Lower leg skin (tissue), 4 donors: ENCODE measurements around the gene ZBTB4. TPM values are rescaled to one million over a fixed set of nuclear protein-coding genes. Genes with fewer than 3 reads are reported as not detected.

Experiments
- DNase-seq, 2 donors: peaks; one replicate each; pipeline ENCODE4 v3.0.0-alpha.2; 2019; ENCODE audit warnings: low spot score in 2 of 2
- H3K4me3 ChIP-seq: fragments of 200-600 bp; sonication (generic); 2 replicates; pipeline ENCODE4 v1.5.1; 2017; ENCODE audit warnings: mild to moderate bottlenecking, low read depth; ENCODE audit not compliant: poor library complexity, severe bottlenecking
- POLR2A ChIP-seq, 2 donors: fragments of 450-650 bp; IDR thresholded peaks; one replicate each; pipeline ENCODE4 v1.6.1; 2016 to 2017; ENCODE audit warnings: antibody characterized with exemption in 2 of 2, mild to moderate bottlenecking in 1 of 2, moderate library complexity in 1 of 2
- WGBS, 2 donors: methylation state at CpG; one replicate each; pipeline ENCODE4 v1.1.5; 2018; 5-methylcytosine and 5-hydroxymethylcytosine counted together
- intact Hi-C: fragments of 100-400 bp; cut with DNase I; formaldehyde crosslinking; loops from one replicate; pipeline ENCODE4 v1.15.0; 2023; ENCODE audit warnings: low total_unique reads
- total RNA-seq, 4 donors: library from RNA; depleted of rRNA; stranded (reverse); fragments of >200 nt; gene quantifications; one replicate each; pipeline ENCODE4 v1.1.0, GENCODE V29; 2016
- TF ChIP-seq, protein P1 (sequence below), 3 donors: fragments of 450-650 bp; IDR thresholded peaks; one replicate each; pipeline ENCODE4 v1.5.1; 2016; ENCODE audit warnings: antibody characterized with exemption in 3 of 3, mild to moderate bottlenecking in 3 of 3, moderate library complexity in 2 of 3

The ZBTB4 gene, protein sequence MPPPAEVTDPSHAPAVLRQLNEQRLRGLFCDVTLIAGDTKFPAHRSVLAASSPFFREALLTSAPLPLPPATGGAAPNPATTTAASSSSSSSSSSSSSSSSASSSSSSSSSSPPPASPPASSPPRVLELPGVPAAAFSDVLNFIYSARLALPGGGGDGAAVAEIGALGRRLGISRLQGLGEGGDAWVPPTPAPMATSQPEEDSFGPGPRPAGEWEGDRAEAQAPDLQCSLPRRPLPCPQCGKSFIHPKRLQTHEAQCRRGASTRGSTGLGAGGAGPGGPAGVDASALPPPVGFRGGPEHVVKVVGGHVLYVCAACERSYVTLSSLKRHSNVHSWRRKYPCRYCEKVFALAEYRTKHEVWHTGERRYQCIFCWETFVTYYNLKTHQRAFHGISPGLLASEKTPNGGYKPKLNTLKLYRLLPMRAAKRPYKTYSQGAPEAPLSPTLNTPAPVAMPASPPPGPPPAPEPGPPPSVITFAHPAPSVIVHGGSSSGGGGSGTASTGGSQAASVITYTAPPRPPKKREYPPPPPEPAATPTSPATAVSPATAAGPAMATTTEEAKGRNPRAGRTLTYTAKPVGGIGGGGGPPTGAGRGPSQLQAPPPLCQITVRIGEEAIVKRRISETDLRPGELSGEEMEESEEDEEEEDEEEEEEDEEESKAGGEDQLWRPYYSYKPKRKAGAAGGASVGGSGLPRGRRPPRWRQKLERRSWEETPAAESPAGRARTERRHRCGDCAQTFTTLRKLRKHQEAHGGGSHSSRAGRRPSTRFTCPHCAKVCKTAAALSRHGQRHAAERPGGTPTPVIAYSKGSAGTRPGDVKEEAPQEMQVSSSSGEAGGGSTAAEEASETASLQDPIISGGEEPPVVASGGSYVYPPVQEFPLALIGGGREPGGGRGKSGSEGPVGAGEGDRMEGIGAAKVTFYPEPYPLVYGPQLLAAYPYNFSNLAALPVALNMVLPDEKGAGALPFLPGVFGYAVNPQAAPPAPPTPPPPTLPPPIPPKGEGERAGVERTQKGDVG
- 10 to 100 TPM; 40.4 to 52.3 (median 47.7) TPM for total RNA-seq

DNA sequence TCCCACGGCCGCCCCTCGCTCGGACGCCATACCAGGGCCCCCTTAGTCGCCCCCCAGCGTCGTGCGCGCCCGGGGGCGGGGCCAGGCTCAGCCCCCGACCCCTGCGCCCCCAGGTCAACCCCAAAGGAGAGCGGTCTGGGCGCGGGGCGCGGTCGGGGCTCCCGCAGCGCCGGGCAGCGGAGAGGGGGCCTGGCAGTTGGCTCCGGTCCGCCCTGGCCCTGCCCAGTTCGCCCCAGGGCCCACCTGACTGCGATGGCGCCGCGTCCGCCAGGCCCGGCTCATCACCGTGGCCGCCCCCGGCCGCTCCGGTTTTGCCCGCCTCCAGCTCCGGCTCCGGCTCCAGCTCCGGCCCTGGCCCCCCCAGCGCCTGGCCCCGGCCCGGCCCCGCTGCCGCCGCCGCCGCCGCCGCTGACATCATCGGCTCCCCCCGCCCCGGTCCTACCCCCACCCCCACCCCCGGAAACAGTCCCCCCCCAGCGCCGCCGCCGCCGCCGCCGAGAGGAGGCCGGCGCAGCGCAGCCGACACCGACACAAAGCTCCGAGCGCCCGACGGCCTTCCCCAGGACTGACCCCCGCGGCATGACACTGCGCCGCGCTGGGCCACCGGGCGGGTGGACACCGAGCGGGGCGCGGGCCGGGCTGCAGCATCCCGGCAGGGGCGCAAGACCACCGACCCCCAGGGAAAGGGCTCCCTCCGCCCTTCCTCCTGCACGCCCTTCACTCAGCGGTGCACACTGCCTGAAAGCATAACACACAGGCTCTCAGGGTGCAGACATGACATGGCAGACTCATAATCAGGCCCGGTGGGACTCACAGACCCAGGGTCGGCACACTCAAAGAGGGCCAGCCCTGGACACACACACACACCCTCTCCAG, at the start of gene ZBTB4:
Gene ZBTB4, minus strand, starts transcription at position 419 of the 876 bp plus-strand sequence. CDS start 12,830 bp downstream, outside the sequence.
- peak within 1 kb of the TSS; percentile 87 for H3K4me3 ChIP-seq
- intact Hi-C loops = no loop called here
- peak in 1 of 2 donors; percentile 0 for TF ChIP-seq POLR2A (IDR thresholded peaks at IDR 0.05)
- TF ChIP-seq, protein P1, sequence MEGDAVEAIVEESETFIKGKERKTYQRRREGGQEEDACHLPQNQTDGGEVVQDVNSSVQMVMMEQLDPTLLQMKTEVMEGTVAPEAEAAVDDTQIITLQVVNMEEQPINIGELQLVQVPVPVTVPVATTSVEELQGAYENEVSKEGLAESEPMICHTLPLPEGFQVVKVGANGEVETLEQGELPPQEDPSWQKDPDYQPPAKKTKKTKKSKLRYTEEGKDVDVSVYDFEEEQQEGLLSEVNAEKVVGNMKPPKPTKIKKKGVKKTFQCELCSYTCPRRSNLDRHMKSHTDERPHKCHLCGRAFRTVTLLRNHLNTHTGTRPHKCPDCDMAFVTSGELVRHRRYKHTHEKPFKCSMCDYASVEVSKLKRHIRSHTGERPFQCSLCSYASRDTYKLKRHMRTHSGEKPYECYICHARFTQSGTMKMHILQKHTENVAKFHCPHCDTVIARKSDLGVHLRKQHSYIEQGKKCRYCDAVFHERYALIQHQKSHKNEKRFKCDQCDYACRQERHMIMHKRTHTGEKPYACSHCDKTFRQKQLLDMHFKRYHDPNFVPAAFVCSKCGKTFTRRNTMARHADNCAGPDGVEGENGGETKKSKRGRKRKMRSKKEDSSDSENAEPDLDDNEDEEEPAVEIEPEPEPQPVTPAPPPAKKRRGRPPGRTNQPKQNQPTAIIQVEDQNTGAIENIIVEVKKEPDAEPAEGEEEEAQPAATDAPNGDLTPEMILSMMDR (IDR thresholded peaks at IDR 0.05) = no peak
- peak in 1 of 2 donors; percentile 92 for DNase-seq
- 0% methylated on average over 13 to 34 of the region's 92 CpGs for WGBS, 2 donors

DNA sequence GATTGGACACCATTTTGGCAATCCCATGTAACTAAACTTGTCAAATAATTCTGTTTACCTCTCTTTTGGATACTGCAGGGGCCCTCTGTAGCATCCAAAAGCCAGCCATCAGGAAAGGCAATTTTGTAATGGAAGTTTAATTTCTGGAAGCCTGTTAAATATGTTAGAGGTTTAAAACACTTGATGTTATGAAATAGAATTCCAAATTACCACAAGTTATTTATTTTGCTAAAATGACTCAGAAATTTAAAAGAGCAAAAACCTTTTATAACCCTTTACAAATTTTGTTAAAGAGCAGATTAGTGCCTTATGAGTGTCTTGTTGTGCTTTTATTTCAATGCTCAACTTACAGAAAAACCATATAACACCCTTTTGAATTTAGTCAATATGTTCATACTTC, 49.4 kb upstream of the ZBTB4 start:
- intact Hi-C loops = no loop called here
- TF ChIP-seq, protein P1 (IDR thresholded peaks at IDR 0.05) = no peak
- no peak for TF ChIP-seq POLR2A (IDR thresholded peaks at IDR 0.05)
- no peak for DNase-seq
- H3K4me3 ChIP-seq = no peak overlapping the region

DNA sequence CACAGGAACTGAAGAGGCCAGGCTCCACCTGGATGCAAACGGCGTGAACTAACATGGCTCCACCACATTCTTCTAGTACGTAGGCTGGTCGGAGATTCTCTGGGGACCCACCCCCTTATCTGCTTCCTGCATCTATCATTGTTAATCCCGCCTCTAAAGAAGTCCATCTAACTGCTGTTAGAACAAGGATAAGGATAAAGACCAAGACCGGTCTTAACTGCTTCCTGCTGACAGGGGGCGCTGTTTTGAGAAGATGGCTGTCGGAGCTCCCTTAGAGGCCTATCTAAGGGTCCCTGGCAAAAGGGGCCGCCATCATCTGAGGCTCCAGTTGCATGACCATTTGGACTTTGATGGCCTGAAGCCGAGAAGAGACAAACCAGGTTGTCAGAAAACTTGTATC, 43.6 kb upstream of the ZBTB4 start:
- no peak for TF ChIP-seq POLR2A (IDR thresholded peaks at IDR 0.05)
- TF ChIP-seq, protein P1 (IDR thresholded peaks at IDR 0.05) = no peak
- no peak overlapping the region for H3K4me3 ChIP-seq
- intact Hi-C loops = no loop called here
- WGBS, 2 donors = 50 to 51% methylated on average over 10 of the region's 10 CpGs
- DNase-seq = no peak

DNA sequence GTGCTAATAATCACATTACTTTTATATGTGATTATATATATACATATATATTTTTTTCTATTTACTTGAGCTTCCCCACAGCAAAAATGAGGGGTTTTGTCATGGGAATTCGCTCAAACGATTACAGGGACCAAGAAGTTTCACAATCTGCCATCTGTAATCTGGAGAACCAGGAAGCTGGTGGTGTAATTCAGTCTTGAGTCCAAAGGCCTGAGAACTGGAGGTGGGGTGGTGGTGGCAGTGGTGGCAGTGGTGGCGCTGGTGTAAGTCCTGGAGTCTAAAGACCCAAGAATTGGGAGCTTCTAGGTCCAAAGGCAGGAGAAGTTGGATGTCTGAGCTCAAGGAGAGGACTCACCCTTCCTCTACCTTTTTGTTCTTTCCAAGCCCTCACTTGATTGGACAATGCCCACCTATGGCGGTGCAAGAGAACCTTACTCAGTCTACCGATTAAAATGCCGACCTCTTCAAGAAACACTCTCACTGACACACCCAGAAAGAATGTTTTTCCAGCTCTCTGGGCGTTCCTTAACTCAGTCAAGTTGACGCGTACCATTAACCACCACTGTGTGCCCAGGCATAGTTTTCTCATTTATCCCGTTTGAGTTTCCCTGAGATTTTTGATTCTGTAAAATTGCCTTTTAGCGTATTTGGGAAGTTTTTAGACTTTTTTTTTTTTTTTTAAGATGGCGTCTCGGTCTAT, 36.6 kb upstream of the ZBTB4 start:
- intact Hi-C loops = no loop called here
- no peak overlapping the region for H3K4me3 ChIP-seq
- TF ChIP-seq POLR2A (IDR thresholded peaks at IDR 0.05) = no peak
- TF ChIP-seq, protein P1 (IDR thresholded peaks at IDR 0.05) = no peak
- WGBS, 2 donors = 90 to 92% methylated on average over 13 of the region's 13 CpGs
- no peak for DNase-seq
